ENCODE data around the gene PMAIP1.

- TF ChIP-seq CTCF (IDR thresholded peaks at IDR 0.05 in 8 of 11, conservative IDR thresholded peaks at IDR 0.05 in 3 of 11): no peak
- TF ChIP-seq POLR2AphosphoS5 (IDR thresholded peaks at IDR 0.05): peak in 2 of 3 donors; percentile 11 to 35
- no peak for TF ChIP-seq POLR2A (IDR thresholded peaks at IDR 0.05)
These were observed 18.5 kb downstream of the PMAIP1 start for GRCh38 chr18:59918320-59918755.

Data from spleen (tissue), 7 donors.